ENCODE data around the gene OVOL3.
A peak's percentile ranks its signal among the peaks of the same experiment; 100 is the strongest.

The OVOL3 gene

GRCh38 chr19:36097036-36097435 is 13.9 kb upstream of the OVOL3 start:
- no peak for DNase-seq
- in situ Hi-C loops (cut with HindIII; ENCODE audit: low pct_ligation_motif_present, low pct_unique_long_range_greater_than_20kb, low sequenced_read_pairs): no loop called here

- no peak for DNase-seq
- in situ Hi-C loops (cut with HindIII; ENCODE audit: low pct_ligation_motif_present, low pct_unique_long_range_greater_than_20kb, low sequenced_read_pairs): no loop called here
Measured at GRCh38 chr19:36099166-36099785, 11.7 kb upstream of the OVOL3 start.

- no peak for DNase-seq
- in situ Hi-C loops (cut with HindIII; ENCODE audit: low pct_ligation_motif_present, low pct_unique_long_range_greater_than_20kb, low sequenced_read_pairs): no loop called here
Measured at GRCh38 chr19:36100476-36100875, 10.5 kb upstream of the OVOL3 start.

- DNase-seq: no peak
- in situ Hi-C loops (cut with HindIII; ENCODE audit: low pct_ligation_motif_present, low pct_unique_long_range_greater_than_20kb, low sequenced_read_pairs): no loop called here
Measured at GRCh38 chr19:36101550-36102327, 9.2 kb upstream of the OVOL3 start.

GRCh38 chr19:36103040-36103626 is 7.8 kb upstream of the OVOL3 start:
- no peak for DNase-seq
- in situ Hi-C loops (cut with HindIII; ENCODE audit: low pct_ligation_motif_present, low pct_unique_long_range_greater_than_20kb, low sequenced_read_pairs): no loop called here

GRCh38 chr19:36103842-36104552 is 6.9 kb upstream of the OVOL3 start:
- peak; percentile 17 for DNase-seq
- in situ Hi-C loops (cut with HindIII; ENCODE audit: low pct_ligation_motif_present, low pct_unique_long_range_greater_than_20kb, low sequenced_read_pairs): no loop called here

- in situ Hi-C loops (cut with HindIII; ENCODE audit: low pct_ligation_motif_present, low pct_unique_long_range_greater_than_20kb, low sequenced_read_pairs): no loop called here
- no peak for DNase-seq
Measured at GRCh38 chr19:36106441-36106840, 4.5 kb upstream of the OVOL3 start.

GRCh38 chr19:36106991-36107390 is 4.0 kb upstream of the OVOL3 start:
- no peak for DNase-seq
- in situ Hi-C loops (cut with HindIII; ENCODE audit: low pct_ligation_motif_present, low pct_unique_long_range_greater_than_20kb, low sequenced_read_pairs): no loop called here

- in situ Hi-C loops (cut with HindIII; ENCODE audit: low pct_ligation_motif_present, low pct_unique_long_range_greater_than_20kb, low sequenced_read_pairs): no loop called here
- no peak for DNase-seq
Measured at GRCh38 chr19:36108684-36109083, 2.3 kb upstream of the OVOL3 start.

- in situ Hi-C loops (cut with HindIII; ENCODE audit: low pct_ligation_motif_present, low pct_unique_long_range_greater_than_20kb, low sequenced_read_pairs): no loop called here
Measured at GRCh38 chr19:36111200-36111539, 227 bp downstream of the OVOL3 start.

GRCh38 chr19:36112678-36113077 is 1.7 kb downstream of the OVOL3 start:
- no peak for DNase-seq
- in situ Hi-C loops (cut with HindIII; ENCODE audit: low pct_ligation_motif_present, low pct_unique_long_range_greater_than_20kb, low sequenced_read_pairs): no loop called here

More at GRCh38 chr19:36111200-36111539, 227 bp downstream of the OVOL3 start:
- no peak for DNase-seq

- no peak for DNase-seq
- in situ Hi-C loops (cut with HindIII; ENCODE audit: low pct_ligation_motif_present, low pct_unique_long_range_greater_than_20kb, low sequenced_read_pairs): no loop called here
Measured at GRCh38 chr19:36113425-36113824, 2.5 kb downstream of the OVOL3 start.

GRCh38 chr19:36113894-36114720 is 3.2 kb downstream of the OVOL3 start:
- peak; percentile 24 for DNase-seq
- in situ Hi-C loops (cut with HindIII; ENCODE audit: low pct_ligation_motif_present, low pct_unique_long_range_greater_than_20kb, low sequenced_read_pairs): no loop called here

GRCh38 chr19:36114721-36115452 is 3.9 kb downstream of the OVOL3 start, which contains the start of gene POLR2I:
TSS of gene POLR2I (minus strand) at chr19:36114875. CDS start at chr19:36114856, 19 bp downstream.
- in situ Hi-C loops (cut with HindIII; ENCODE audit: low pct_ligation_motif_present, low pct_unique_long_range_greater_than_20kb, low sequenced_read_pairs): no loop called here
- DNase-seq: peak; percentile 99

- DNase-seq: no peak
- in situ Hi-C loops (cut with HindIII; ENCODE audit: low pct_ligation_motif_present, low pct_unique_long_range_greater_than_20kb, low sequenced_read_pairs): no loop called here
Measured at GRCh38 chr19:36115453-36116343, 4.8 kb downstream of the OVOL3 start, which contains the start of gene TBCB. TSS of gene TBCB (plus strand) at chr19:36115468. CDS start at chr19:36115561, 93 bp downstream.

GRCh38 chr19:36116344-36116637 is 5.3 kb downstream of the OVOL3 start:
- no peak for DNase-seq
- in situ Hi-C loops (cut with HindIII; ENCODE audit: low pct_ligation_motif_present, low pct_unique_long_range_greater_than_20kb, low sequenced_read_pairs): no loop called here
